ENCODE results near the gene ADGRA3. TPM values are rescaled to one million over a fixed set of nuclear protein-coding genes. Genes with fewer than 3 reads are reported as not detected.

The ADGRA3 gene
- polyA plus RNA-seq, 1 donor from 2014 or later = 40.5 TPM

DNA sequence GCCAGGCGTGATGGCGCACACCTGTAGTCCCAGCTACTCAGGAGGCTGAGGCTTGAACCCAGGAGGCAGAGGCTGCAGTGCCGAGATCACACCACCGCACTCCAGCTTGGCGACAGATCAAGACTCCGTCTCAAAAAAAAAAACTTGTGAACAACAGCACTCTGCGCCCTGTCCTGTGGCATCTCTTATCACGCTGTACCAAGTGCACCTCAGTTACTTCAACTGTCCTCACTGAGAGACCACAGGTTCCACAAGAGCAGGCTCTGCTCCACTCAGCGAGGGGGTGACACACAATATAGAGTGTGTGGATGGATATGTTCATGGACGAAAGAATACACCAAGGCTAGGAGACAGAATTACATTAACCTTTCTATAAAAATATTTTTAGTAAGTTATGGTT lies 49.3 kb downstream of the ADGRA3 start:
- no peak overlapping the region for H2AFZ ChIP-seq (ENCODE audit: low read depth, low read length)
- H4K20me1 ChIP-seq (ENCODE audit: insufficient read depth) = no peaks in the 10 kb centered on the region
- no peaks in the 10 kb centered on the region for H3F3A ChIP-seq (ENCODE audit: insufficient read depth, low read length, poor library complexity, severe bottlenecking)
- no peak overlapping the region for H3K4me3 ChIP-seq (ENCODE audit: low read length)
- no peaks in the 10 kb centered on the region for H3K9me2 ChIP-seq (ENCODE audit: insufficient read depth, low read length)
- no peak overlapping the region for H3K4me2 ChIP-seq (ENCODE audit: low read length)
- no peaks in the 10 kb centered on the region for H3K9me3 ChIP-seq (ENCODE audit: low read length)
- H3K27me3 ChIP-seq (ENCODE audit: insufficient read depth, low read depth, low read length) = no peaks in the 10 kb centered on the region
- H3K79me2 ChIP-seq (replicated peaks; ENCODE audit: insufficient read depth, low read length) = no peaks in the 10 kb centered on the region
- H3K27ac ChIP-seq (ENCODE audit: low read length) = no peak overlapping the region
- no peaks in the 10 kb centered on the region for H3K36me3 ChIP-seq (ENCODE audit: insufficient read depth, low read length)
- no peak overlapping the region for H3K9ac ChIP-seq (ENCODE audit: low read length)
- TF ChIP-seq MXI1 (conservative IDR thresholded peaks at IDR 0.05; ENCODE audit: poor library complexity, severe bottlenecking) (no peak), EP300 (conservative IDR thresholded peaks at IDR 0.05; ENCODE audit: poor library complexity, severe bottlenecking) (no peak), POLR2AphosphoS5 (IDR thresholded peaks at IDR 0.05) (no peak), RAD21 (conservative IDR thresholded peaks at IDR 0.05) (no peak), EZH2 (IDR thresholded peaks at IDR 0.05; ENCODE audit: borderline replicate concordance, insufficient read depth, low read length, poor library complexity, severe bottlenecking) (no peak), TAF1 (IDR thresholded peaks at IDR 0.05; ENCODE audit: low read depth) (no peak), SMC3 (conservative IDR thresholded peaks at IDR 0.05; ENCODE audit: poor library complexity) (no peak)
- TF ChIP-seq, protein P1, sequence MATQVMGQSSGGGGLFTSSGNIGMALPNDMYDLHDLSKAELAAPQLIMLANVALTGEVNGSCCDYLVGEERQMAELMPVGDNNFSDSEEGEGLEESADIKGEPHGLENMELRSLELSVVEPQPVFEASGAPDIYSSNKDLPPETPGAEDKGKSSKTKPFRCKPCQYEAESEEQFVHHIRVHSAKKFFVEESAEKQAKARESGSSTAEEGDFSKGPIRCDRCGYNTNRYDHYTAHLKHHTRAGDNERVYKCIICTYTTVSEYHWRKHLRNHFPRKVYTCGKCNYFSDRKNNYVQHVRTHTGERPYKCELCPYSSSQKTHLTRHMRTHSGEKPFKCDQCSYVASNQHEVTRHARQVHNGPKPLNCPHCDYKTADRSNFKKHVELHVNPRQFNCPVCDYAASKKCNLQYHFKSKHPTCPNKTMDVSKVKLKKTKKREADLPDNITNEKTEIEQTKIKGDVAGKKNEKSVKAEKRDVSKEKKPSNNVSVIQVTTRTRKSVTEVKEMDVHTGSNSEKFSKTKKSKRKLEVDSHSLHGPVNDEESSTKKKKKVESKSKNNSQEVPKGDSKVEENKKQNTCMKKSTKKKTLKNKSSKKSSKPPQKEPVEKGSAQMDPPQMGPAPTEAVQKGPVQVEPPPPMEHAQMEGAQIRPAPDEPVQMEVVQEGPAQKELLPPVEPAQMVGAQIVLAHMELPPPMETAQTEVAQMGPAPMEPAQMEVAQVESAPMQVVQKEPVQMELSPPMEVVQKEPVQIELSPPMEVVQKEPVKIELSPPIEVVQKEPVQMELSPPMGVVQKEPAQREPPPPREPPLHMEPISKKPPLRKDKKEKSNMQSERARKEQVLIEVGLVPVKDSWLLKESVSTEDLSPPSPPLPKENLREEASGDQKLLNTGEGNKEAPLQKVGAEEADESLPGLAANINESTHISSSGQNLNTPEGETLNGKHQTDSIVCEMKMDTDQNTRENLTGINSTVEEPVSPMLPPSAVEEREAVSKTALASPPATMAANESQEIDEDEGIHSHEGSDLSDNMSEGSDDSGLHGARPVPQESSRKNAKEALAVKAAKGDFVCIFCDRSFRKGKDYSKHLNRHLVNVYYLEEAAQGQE (IDR thresholded peaks at IDR 0.05; ENCODE audit: borderline replicate concordance) = no peak
- TF ChIP-seq, protein P2, sequence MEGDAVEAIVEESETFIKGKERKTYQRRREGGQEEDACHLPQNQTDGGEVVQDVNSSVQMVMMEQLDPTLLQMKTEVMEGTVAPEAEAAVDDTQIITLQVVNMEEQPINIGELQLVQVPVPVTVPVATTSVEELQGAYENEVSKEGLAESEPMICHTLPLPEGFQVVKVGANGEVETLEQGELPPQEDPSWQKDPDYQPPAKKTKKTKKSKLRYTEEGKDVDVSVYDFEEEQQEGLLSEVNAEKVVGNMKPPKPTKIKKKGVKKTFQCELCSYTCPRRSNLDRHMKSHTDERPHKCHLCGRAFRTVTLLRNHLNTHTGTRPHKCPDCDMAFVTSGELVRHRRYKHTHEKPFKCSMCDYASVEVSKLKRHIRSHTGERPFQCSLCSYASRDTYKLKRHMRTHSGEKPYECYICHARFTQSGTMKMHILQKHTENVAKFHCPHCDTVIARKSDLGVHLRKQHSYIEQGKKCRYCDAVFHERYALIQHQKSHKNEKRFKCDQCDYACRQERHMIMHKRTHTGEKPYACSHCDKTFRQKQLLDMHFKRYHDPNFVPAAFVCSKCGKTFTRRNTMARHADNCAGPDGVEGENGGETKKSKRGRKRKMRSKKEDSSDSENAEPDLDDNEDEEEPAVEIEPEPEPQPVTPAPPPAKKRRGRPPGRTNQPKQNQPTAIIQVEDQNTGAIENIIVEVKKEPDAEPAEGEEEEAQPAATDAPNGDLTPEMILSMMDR (IDR thresholded peaks at IDR 0.05; ENCODE audit: poor library complexity, severe bottlenecking) = no peak

DNA sequence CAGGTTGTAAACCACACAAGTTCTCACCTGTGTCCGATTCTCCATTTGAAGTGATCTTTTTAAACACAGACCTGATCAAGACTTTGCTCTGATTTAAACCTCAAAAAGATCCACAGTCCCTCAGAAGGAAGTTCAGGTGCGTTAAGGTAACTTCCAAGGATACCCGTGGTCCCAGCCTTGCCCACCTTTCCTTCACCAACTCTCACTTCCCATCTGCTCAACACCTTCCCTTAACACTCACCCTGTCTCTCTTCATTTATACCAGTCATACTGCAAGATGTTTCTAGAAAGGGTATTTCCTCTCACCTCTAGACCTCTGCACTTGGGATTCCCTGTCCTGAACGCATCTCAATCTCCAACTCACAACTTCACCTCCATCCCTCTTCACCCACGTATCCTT lies 49.9 kb downstream of the ADGRA3 start:
- Histone ChIP-seq H3K27ac (ENCODE audit: low read length) (no peak overlapping the region), H3K9me3 (ENCODE audit: low read length) (no peaks in the 10 kb centered on the region), H4K20me1 (ENCODE audit: insufficient read depth) (no peaks in the 10 kb centered on the region), H3K4me2 (ENCODE audit: low read length) (no peak overlapping the region), H2AFZ (ENCODE audit: low read depth, low read length) (no peak overlapping the region), H3K9me2 (ENCODE audit: insufficient read depth, low read length) (no peaks in the 10 kb centered on the region), H3F3A (ENCODE audit: insufficient read depth, low read length, poor library complexity, severe bottlenecking) (no peaks in the 10 kb centered on the region), H3K4me3 (ENCODE audit: low read length) (no peak overlapping the region), H3K79me2 (replicated peaks; ENCODE audit: insufficient read depth, low read length) (no peaks in the 10 kb centered on the region), H3K9ac (ENCODE audit: low read length) (no peak overlapping the region), H3K36me3 (ENCODE audit: insufficient read depth, low read length) (no peaks in the 10 kb centered on the region), H3K27me3 (ENCODE audit: insufficient read depth, low read depth, low read length) (no peaks in the 10 kb centered on the region)
- TF ChIP-seq MXI1 (conservative IDR thresholded peaks at IDR 0.05; ENCODE audit: poor library complexity, severe bottlenecking) (no peak), EZH2 (IDR thresholded peaks at IDR 0.05; ENCODE audit: borderline replicate concordance, insufficient read depth, low read length, poor library complexity, severe bottlenecking) (no peak), RAD21 (conservative IDR thresholded peaks at IDR 0.05) (no peak), TAF1 (IDR thresholded peaks at IDR 0.05; ENCODE audit: low read depth) (no peak)
- TF ChIP-seq, protein P2 (IDR thresholded peaks at IDR 0.05; ENCODE audit: poor library complexity, severe bottlenecking) = no peak
